ENCODE measurements around the gene IL1RL2.

Gene IL1RL2

GRCh38 chr2:102262216-102263129 is 75.7 kb downstream of the IL1RL2 start:
- no peak for DNase-seq (ENCODE audit: low read depth in 2 of 3, low spot score in 1 of 3)

GRCh38 chr2:102264952-102265351 is 78.1 kb downstream of the IL1RL2 start:
- no peak for DNase-seq (ENCODE audit: low read depth in 2 of 3, low spot score in 1 of 3)

- no peak for DNase-seq (ENCODE audit: low read depth in 2 of 3, low spot score in 1 of 3)
These were observed 79.4 kb downstream of the IL1RL2 start for GRCh38 chr2:102266204-102266603.

- no peak for DNase-seq (ENCODE audit: low read depth in 2 of 3, low spot score in 1 of 3)
These were observed 81.0 kb downstream of the IL1RL2 start for GRCh38 chr2:102267774-102268173.

- DNase-seq (ENCODE audit: low read depth in 2 of 3, low spot score in 1 of 3): no peak
These were observed 81.8 kb downstream of the IL1RL2 start for GRCh38 chr2:102268510-102269199.

- DNase-seq (ENCODE audit: low read depth in 2 of 3, low spot score in 1 of 3): no peak
These were observed 82.3 kb downstream of the IL1RL2 start for GRCh38 chr2:102269200-102269524.

GRCh38 chr2:102271844-102272243 is 85.0 kb downstream of the IL1RL2 start:
- no peak for DNase-seq (ENCODE audit: low read depth in 2 of 3, low spot score in 1 of 3)

GRCh38 chr2:102273619-102274211 is 86.9 kb downstream of the IL1RL2 start:
- DNase-seq (ENCODE audit: low read depth in 2 of 3, low spot score in 1 of 3): no peak

- no peak for DNase-seq (ENCODE audit: low read depth in 2 of 3, low spot score in 1 of 3)
These were observed 89.9 kb downstream of the IL1RL2 start for GRCh38 chr2:102276549-102277201.

GRCh38 chr2:102277202-102277700 is 90.4 kb downstream of the IL1RL2 start:
- no peak for DNase-seq (ENCODE audit: low read depth in 2 of 3, low spot score in 1 of 3)

GRCh38 chr2:102278720-102279390 is 92.0 kb downstream of the IL1RL2 start:
- no peak for DNase-seq (ENCODE audit: low read depth in 2 of 3, low spot score in 1 of 3)

GRCh38 chr2:102279391-102279735 is 92.5 kb downstream of the IL1RL2 start:
- DNase-seq (ENCODE audit: low read depth in 2 of 3, low spot score in 1 of 3): no peak

- DNase-seq (ENCODE audit: low read depth in 2 of 3, low spot score in 1 of 3): no peak
These were observed 95.9 kb downstream of the IL1RL2 start for GRCh38 chr2:102282678-102283091.

- no peak for DNase-seq (ENCODE audit: low read depth in 2 of 3, low spot score in 1 of 3)
These were observed 97.2 kb downstream of the IL1RL2 start for GRCh38 chr2:102283996-102284395.

- no peak for DNase-seq (ENCODE audit: low read depth in 2 of 3, low spot score in 1 of 3)
These were observed 97.8 kb downstream of the IL1RL2 start for GRCh38 chr2:102284611-102285010.

GRCh38 chr2:102285368-102285767 is 98.5 kb downstream of the IL1RL2 start:
- DNase-seq (ENCODE audit: low read depth in 2 of 3, low spot score in 1 of 3): no peak

GRCh38 chr2:102286041-102286440 is 99.2 kb downstream of the IL1RL2 start:
- DNase-seq (ENCODE audit: low read depth in 2 of 3, low spot score in 1 of 3): no peak

GRCh38 chr2:102289129-102289528 is 102.3 kb downstream of the IL1RL2 start:
- no peak for DNase-seq (ENCODE audit: low read depth in 2 of 3, low spot score in 1 of 3)
